HFFc6 (cell line): ENCODE data around the gene ZBTB17. TPM values are rescaled to one million over a fixed set of nuclear protein-coding genes. Genes with fewer than 3 reads are reported as not detected.
"Not testable (repeated sequence)": the region's sequence is repeated elsewhere in the genome, so short reads cannot be mapped to it uniquely, and the experiment has no call there.

Experiments
- DNase-seq: peaks from one replicate; pipeline ENCODE4 v3.0.0-alpha.2; 2018
- H3K27ac Mint-ChIP-seq: 2 replicates; pipeline ENCODE4 v1.8.0; 2020; ENCODE audit warnings: mild to moderate bottlenecking, mixed read lengths
- H3K27me3 Mint-ChIP-seq: 2 replicates; pipeline ENCODE4 v1.8.0; 2021; ENCODE audit warnings: mild to moderate bottlenecking, moderate library complexity, mixed read lengths; ENCODE audit not compliant: insufficient read depth
- H3K36me3 Mint-ChIP-seq: 2 replicates; pipeline ENCODE4 v1.8.0; 2021; ENCODE audit warnings: low read depth, mixed read lengths
- H3K4me1 Mint-ChIP-seq: 2 replicates; pipeline ENCODE4 v1.8.0; 2020; ENCODE audit warnings: low read depth, mixed read lengths
- H3K4me3 Mint-ChIP-seq: 2 replicates; pipeline ENCODE4 v1.8.0; 2020; ENCODE audit warnings: mild to moderate bottlenecking, moderate library complexity, mixed read lengths
- H3K9me3 Mint-ChIP-seq: 2 replicates; pipeline ENCODE4 v1.8.0; 2020; ENCODE audit warnings: mild to moderate bottlenecking, mixed read lengths
- total RNA-seq, 6 experiments: library from RNA; stranded (reverse); fragmentation: NEBNext Ultra II Directional; extraction: Animal tissue kit (Norgen Biotek cat#: 25700); gene quantifications; 2 replicates in 1 of 6; 3 replicates in 5 of 6; pipeline ENCODE4 v1.2.3, GENCODE V29; 2021
- TF ChIP-seq, protein P1 (sequence below): fragments of 200-600 bp; sonication (generic); IDR thresholded peaks from 2 replicates; pipeline ENCODE4 v1.5.0; 2021; ENCODE audit warnings: antibody characterized with exemption, mild to moderate bottlenecking

Gene ZBTB17
- total RNA-seq, 6 experiments from 2014 or later = 22.5 to 25.4 (median 24.1) TPM

DNA sequence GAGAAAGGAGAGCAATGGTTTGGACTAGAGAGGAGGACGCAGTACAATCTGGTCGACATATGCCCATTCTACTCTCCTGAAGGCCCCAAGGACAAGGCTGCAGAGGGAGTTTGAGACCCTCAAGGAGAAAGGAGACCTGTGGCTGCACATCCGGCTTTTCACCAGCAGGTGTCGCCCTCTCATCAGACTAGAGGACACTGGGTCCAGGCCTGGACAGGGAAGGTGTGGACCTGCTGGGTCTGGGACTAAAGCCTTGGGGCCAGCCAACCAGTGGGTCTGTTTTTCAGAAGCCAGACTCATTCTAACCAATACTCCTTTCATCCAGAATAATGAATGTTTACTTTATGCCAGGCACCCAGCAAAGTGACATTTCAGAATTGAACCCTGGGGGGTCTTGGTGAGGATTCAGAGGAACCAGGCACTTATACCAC is 33.1 kb upstream of the ZBTB17 start:
- Mint-ChIP-seq H3K4me3 (no peak overlapping the region), H3K27me3 (peaks cover 8% of the 10 kb centered on the region), H3K27ac (no peak overlapping the region), H3K36me3 (no peaks in the 10 kb centered on the region), H3K9me3 (no peaks in the 10 kb centered on the region), H3K4me1 (peaks cover 34% of the 10 kb centered on the region)
- DNase-seq = peak; percentile 55
- TF ChIP-seq, protein P1, sequence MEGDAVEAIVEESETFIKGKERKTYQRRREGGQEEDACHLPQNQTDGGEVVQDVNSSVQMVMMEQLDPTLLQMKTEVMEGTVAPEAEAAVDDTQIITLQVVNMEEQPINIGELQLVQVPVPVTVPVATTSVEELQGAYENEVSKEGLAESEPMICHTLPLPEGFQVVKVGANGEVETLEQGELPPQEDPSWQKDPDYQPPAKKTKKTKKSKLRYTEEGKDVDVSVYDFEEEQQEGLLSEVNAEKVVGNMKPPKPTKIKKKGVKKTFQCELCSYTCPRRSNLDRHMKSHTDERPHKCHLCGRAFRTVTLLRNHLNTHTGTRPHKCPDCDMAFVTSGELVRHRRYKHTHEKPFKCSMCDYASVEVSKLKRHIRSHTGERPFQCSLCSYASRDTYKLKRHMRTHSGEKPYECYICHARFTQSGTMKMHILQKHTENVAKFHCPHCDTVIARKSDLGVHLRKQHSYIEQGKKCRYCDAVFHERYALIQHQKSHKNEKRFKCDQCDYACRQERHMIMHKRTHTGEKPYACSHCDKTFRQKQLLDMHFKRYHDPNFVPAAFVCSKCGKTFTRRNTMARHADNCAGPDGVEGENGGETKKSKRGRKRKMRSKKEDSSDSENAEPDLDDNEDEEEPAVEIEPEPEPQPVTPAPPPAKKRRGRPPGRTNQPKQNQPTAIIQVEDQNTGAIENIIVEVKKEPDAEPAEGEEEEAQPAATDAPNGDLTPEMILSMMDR = peak; percentile 100

DNA sequence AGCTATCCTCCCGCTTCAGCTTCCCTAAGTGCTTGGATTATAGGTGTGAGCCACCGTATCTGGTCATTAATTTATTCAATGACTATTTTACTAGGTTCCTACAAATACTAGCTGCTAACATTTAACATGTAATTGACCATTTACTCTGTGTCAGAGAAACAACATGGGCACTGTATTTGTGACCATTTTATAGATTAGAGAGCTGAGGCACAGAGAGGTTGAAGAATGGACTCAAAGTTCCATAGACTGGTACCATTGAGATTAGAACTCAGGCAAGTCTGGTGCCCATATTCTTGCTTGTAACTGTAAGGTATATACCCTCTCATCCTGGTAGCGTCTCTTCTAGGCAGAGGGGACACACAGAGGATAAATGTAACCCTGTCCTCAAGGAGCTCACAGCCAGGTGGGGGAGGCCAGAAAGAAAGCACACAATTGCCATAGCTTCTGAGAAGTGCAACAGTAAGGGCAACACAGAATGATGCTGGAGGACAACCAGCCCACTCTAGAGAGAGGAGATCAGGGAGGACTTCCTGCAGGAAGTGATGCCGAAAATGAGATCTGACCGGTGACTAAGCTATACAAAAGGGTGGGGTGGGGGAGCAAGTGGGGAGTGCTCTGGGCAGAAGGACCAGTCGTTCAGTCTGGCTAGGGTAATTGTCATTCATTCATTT is 31.9 kb upstream of the ZBTB17 start:
- Mint-ChIP-seq H3K27me3 (peaks cover 8% of the 10 kb centered on the region), H3K4me1 (peaks cover 27% of the 10 kb centered on the region), H3K4me3 (no peak overlapping the region), H3K36me3 (no peaks in the 10 kb centered on the region), H3K9me3 (no peaks in the 10 kb centered on the region), H3K27ac (no peak overlapping the region)
- no peak for DNase-seq
- TF ChIP-seq, protein P1 = no peak

DNA sequence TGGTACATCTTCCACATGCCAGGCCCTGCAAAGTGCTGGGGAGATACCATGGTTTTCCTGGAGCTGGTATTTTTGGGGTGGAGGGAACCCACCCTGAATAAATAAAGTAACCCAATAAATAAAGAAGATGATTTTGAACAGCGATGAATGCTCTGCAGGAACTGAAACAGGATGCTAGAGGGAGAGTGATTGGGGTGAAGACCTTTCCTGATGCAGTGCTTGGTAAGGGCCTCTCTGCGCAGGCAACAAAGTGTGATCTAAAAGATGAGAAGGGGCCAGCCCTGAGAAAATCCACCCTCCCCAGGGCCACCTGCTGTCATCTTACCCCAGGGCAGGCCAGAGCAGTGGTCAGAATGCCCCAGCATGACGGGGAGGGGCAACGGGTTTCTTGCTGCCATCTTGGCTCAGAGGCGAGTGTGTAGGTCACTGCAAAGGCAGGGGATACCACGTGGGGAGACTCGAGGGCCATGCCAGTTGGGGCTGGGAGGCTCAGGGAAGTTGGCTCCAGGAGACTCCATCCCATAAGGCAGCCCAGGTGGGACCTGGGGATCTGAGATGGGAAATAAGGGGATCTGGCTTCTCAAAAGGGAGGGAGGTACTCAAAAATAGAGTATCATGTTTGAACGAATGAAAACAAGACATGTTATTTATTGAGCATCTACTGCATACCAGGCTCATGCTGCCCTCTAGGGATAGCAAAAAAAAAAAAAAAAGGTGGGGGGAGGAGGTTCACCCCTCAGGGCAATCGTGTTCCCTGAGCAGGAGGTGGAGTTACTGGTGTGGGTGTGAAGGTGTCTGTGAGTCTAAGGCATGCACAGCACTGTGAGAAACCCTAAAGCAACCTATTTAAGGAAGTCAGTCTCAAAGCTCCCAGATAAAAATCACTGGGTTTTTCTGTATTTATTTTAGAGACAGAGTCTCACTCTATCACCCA is 30.9 kb upstream of the ZBTB17 start:
- Mint-ChIP-seq H3K27ac (no peak overlapping the region), H3K4me1 (peaks cover 22% of the 10 kb centered on the region), H3K27me3 (peaks cover 7% of the 10 kb centered on the region), H3K36me3 (no peaks in the 10 kb centered on the region), H3K9me3 (no peaks in the 10 kb centered on the region), H3K4me3 (no peak overlapping the region)
- TF ChIP-seq, protein P1 = peak; percentile 68
- DNase-seq = peak; percentile 53

DNA sequence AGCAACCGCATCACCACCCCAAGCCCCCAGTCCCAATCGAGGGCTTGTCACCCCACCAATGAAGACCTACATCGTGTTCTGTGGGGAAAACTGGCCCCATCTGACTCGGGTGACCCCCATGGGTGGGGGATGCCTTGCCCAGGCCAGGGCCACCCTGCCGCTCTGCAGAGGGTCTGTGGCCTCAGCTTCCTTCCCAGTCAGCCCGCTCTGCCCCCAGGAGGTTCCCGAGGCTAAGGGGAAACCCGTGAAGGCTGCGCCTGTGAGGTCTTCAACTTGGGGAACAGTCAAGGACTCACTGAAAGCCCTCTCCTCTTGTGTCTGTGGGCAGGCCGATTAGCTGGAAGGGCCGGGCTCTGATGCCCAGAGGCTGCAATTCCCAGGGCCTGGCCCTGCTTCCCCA is 30.1 kb upstream of the ZBTB17 start:
- Mint-ChIP-seq H3K4me3 (no peak overlapping the region), H3K36me3 (no peaks in the 10 kb centered on the region), H3K27ac (no peak overlapping the region), H3K9me3 (no peaks in the 10 kb centered on the region), H3K4me1 (peaks cover 22% of the 10 kb centered on the region), H3K27me3 (peaks cover 7% of the 10 kb centered on the region)
- TF ChIP-seq, protein P1 = no peak
- DNase-seq = no peak

DNA sequence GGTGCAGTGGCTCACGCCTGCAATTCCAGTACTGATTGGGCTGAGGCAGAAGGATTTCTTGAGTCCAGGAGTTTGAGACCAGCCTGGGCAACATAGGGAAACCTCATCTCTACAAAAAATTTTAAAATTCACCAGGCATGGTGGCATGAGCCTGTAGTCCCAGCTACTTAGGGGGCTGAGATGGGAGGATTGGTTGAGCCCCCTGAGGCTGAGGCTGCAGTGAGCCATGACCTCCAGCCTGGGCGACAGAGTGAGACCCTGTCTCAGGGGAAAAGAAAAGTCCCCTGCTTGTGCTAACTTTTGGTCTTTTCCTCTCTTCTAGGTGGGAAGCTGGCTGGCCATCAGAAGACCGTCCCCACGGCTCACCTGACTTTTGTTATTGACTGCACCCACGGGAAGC is 29.7 kb upstream of the ZBTB17 start:
- TF ChIP-seq, protein P1 = no peak
- H3K36me3 Mint-ChIP-seq = no peaks in the 10 kb centered on the region
- peaks cover 22% of the 10 kb centered on the region for H3K4me1 Mint-ChIP-seq
- no peaks in the 10 kb centered on the region for H3K9me3 Mint-ChIP-seq
- no peak overlapping the region for H3K4me3 Mint-ChIP-seq
- no peak for DNase-seq
- H3K27ac Mint-ChIP-seq = no peak overlapping the region
- H3K27me3 Mint-ChIP-seq = peaks cover 7% of the 10 kb centered on the region

DNA sequence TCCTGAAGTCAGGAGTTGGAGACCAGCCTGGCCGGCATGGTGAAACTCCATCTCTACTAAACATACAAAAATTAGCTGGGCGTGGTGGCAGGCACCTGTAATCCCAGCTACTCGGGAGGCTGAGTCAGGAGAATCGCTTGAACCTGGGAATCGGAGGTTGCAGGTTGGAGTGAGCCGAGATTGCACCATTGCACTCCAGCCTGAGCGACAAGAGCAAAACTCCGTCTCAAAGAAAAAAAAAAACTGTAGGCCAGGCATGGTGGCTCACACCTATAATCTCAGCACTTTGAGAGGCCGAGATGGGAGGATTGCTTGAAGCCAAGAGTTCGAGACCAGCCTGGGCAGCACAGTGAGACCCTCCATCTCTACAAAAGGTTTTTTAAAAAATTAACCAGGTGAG is 25.4 kb upstream of the ZBTB17 start:
- not testable (repeated sequence) for H3K4me3 Mint-ChIP-seq, H3K36me3 Mint-ChIP-seq
- peaks cover 16% of the 10 kb centered on the region for H3K27me3 Mint-ChIP-seq

More for the DNA sequence above, 25.4 kb upstream of the ZBTB17 start:
- H3K27ac Mint-ChIP-seq, H3K9me3 Mint-ChIP-seq, H3K4me1 Mint-ChIP-seq, DNase-seq: not testable (repeated sequence)
